GM13977 (cell line): ENCODE results near the gene TEKT2.

ENCODE experiments used
- DNase-seq: peaks from one replicate; pipeline ENCODE4 v3.0.0; 2012; ENCODE audit warnings: low spot score
- CTCF ChIP-seq: IDR thresholded peaks from 2 replicates; pipeline ENCODE4 v1.5.1; 2012; ENCODE audit warnings: mild to moderate bottlenecking, control low read depth; ENCODE audit not compliant: insufficient read depth; ENCODE audit errors: extremely low read depth, missing control alignments
- in situ Hi-C: fragments of 300-500 bp; cut with MboI; formaldehyde crosslinking; loops from one replicate; pipeline ENCODE4 v1.12.0; 2022; ENCODE audit warnings: low sequenced_read_pairs, low pct_unique_long_range_greater_than_20kb, mixed read lengths, inconsistent platforms; ENCODE audit not compliant: unreplicated experiment

Gene TEKT2

GRCh38 chr1:36125129-36125991 lies 41.5 kb downstream of the TEKT2 start, which contains the start of gene COL8A2:
Gene COL8A2 (minus strand): TSS chr1:36125222. CDS start chr1:36100242, 24,980 bp downstream.
- in situ Hi-C loops: loop anchor here (25.0 kb wide), 1 partner anchor 287 kb away; no protein-coding TSS in a partner anchor
- no peak for DNase-seq
- TF ChIP-seq CTCF: no peak

GRCh38 chr1:36126005-36126716 lies 42.3 kb downstream of the TEKT2 start:
- in situ Hi-C loops: loop anchor here (25.0 kb wide), 1 partner anchor 286 kb away; no protein-coding TSS in a partner anchor
- no peak for TF ChIP-seq CTCF
- DNase-seq: no peak

- in situ Hi-C loops: loop anchor here (25.0 kb wide), 1 partner anchor 285 kb away; no protein-coding TSS in a partner anchor
Observed at GRCh38 chr1:36126797-36127500, 43.1 kb downstream of the TEKT2 start.

GRCh38 chr1:36128126-36128904 lies 44.4 kb downstream of the TEKT2 start:
- in situ Hi-C loops: loop anchor here (25.0 kb wide), 1 partner anchor 284 kb away; no protein-coding TSS in a partner anchor
- no peak for TF ChIP-seq CTCF
- no peak for DNase-seq

More at GRCh38 chr1:36126797-36127500, 43.1 kb downstream of the TEKT2 start:
- no peak for DNase-seq
- no peak for TF ChIP-seq CTCF

- no peak for DNase-seq
- TF ChIP-seq CTCF: no peak
- in situ Hi-C loops: loop anchor here (25.0 kb wide), 1 partner anchor 283 kb away; no protein-coding TSS in a partner anchor
Observed at GRCh38 chr1:36128905-36129206, 45.0 kb downstream of the TEKT2 start.

GRCh38 chr1:36132029-36132428 lies 48.1 kb downstream of the TEKT2 start:
- DNase-seq: no peak
- in situ Hi-C loops: loop anchor here (25.0 kb wide), 1 partner anchor 280 kb away; no protein-coding TSS in a partner anchor
- TF ChIP-seq CTCF: no peak
